K562 (cell line): Measurements from ENCODE around the gene CARD8. TPM values are rescaled to one million over a fixed set of nuclear protein-coding genes. Genes with fewer than 3 reads are reported as not detected.

Experiments used
- BCOR ChIP-seq: fragments of 450-650 bp; IDR thresholded peaks from 2 replicates; pipeline ENCODE4 v1.6.1; 2016
- CHD1 ChIP-seq: fragments of 200-600 bp; sonication (generic); IDR thresholded peaks from one replicate; pipeline ENCODE4 v1.6.1; 2012; ENCODE audit warnings: mild to moderate bottlenecking, moderate library complexity, low read length, inconsistent platforms
- FOSL1 ChIP-seq: fragments of 200-800 bp; sonication (Bioruptor generic); conservative IDR thresholded peaks from 2 replicates; pipeline ENCODE4 v1.6.1; 2016; ENCODE audit warnings: missing genetic modification characterization, missing compliant biosample characterization
- FOXJ2 ChIP-seq: fragments of 200-800 bp; sonication (Bioruptor generic); IDR thresholded peaks from 2 replicates; pipeline ENCODE4 v1.6.1; 2016; ENCODE audit warnings: missing genetic modification characterization, missing compliant biosample characterization
- MIER1 ChIP-seq: fragments of 450-650 bp; IDR thresholded peaks from 2 replicates; pipeline ENCODE4 v1.6.1; 2016; ENCODE audit warnings: antibody characterized with exemption, mild to moderate bottlenecking, low read depth
- NKRF ChIP-seq: fragments of 450-650 bp; IDR thresholded peaks from 2 replicates; pipeline ENCODE4 v1.6.1; 2016; ENCODE audit warnings: borderline replicate concordance
- NRF1 ChIP-seq, 2 experiments: fragments of 450-650 bp; IDR thresholded peaks in 1 of 2; conservative IDR thresholded peaks in 1 of 2; 2 replicates each; pipeline ENCODE4 v1.6.1; 2014; ENCODE audit warnings: mild to moderate bottlenecking in 2 of 2
- POLR3G ChIP-seq: IDR thresholded peaks from 2 replicates; pipeline ENCODE4 v1.6.1; 2011; ENCODE audit not compliant: insufficient read length, insufficient replicate concordance; ENCODE audit errors: extremely low read depth
- SMARCA5 ChIP-seq: fragments of 450-650 bp; IDR thresholded peaks from 2 replicates; pipeline ENCODE4 v1.6.1; 2016
- SNRNP70 ChIP-seq: fragments of 200-400 bp; formaldehyde crosslinking; optimal IDR thresholded peaks from 2 replicates; pipeline ENCODE3; 2017; ENCODE audit warnings: low read depth, low read length
- STAT5B ChIP-seq: fragments of 250-450 bp; sonication (Bioruptor Pico); IDR thresholded peaks from 2 replicates; pipeline ENCODE4 v1.8.0; 2021; ENCODE audit warnings: mild to moderate bottlenecking, inconsistent platforms
- ZBTB1 ChIP-seq: sonication (generic); formaldehyde crosslinking; IDR thresholded peaks from 2 replicates; pipeline ENCODE4 v1.8.1; 2023; ENCODE audit warnings: missing genetic modification reagents, low read depth, mild to moderate bottlenecking, borderline replicate concordance
- ZNF592 ChIP-seq: fragments of 450-650 bp; IDR thresholded peaks from 2 replicates; pipeline ENCODE4 v1.6.1; 2017; ENCODE audit warnings: antibody characterized with exemption, mild to moderate bottlenecking
- ZNF830 ChIP-seq: fragments of 250-450 bp; sonication (Bioruptor Pico); IDR thresholded peaks from 2 replicates; pipeline ENCODE4 v1.5.0; 2021; ENCODE audit warnings: mild to moderate bottlenecking
- polyA plus RNA-seq, 8 experiments: library from polyadenylated mRNA; depleted of rRNA in 4 of 8; stranded (reverse) in 5 of 8; unstranded in 3 of 8; fragments of >200 nt; fragmentation: Nextera tagmentation in 2 of 8; fragmentation: Illumina TruSeq in 1 of 8; extraction: Ambion mirVana in 2 of 8; extraction: Trizol in 1 of 8; gene quantifications; 2 replicates each; pipeline versions ENCODE4 v1.2.1 to v1.2.3, GENCODE V29; 2011 to 2014; ENCODE audit warnings: inconsistent platforms in 1 of 8, missing spikeins in 1 of 8
- total RNA-seq, 7 experiments: library from RNA; depleted of rRNA in 6 of 7; stranded (reverse); fragments of >200 nt in 6 of 7; fragmentation: Illumina TruSeq in 2 of 7; extraction: Trizol in 2 of 7; gene quantifications; 2 replicates each; pipeline versions ENCODE4 v1.2.1 to v1.2.3, GENCODE V29; 2011 to 2021; ENCODE audit warnings: low replicate concordance in 1 of 7
- TF ChIP-seq, protein P1 (sequence below): fragments of 250-450 bp; sonication (Bioruptor Pico); IDR thresholded peaks from 2 replicates; pipeline ENCODE4 v1.5.1; 2021; ENCODE audit warnings: mild to moderate bottlenecking
- TF ChIP-seq, protein P2 (sequence below): fragments of 450-650 bp; conservative IDR thresholded peaks from 2 replicates; pipeline ENCODE4 v1.6.1; 2016; ENCODE audit warnings: missing genetic modification characterization, low read depth, mild to moderate bottlenecking, control low read depth, missing compliant biosample characterization

Gene CARD8
- total and polyA plus RNA-seq, 9 of the 15 experiments (the other 6 are each of a cell fraction or from before 2014, with no cell fraction given): 11.5 to 26.4 (median 20.8) TPM

GRCh38 chr19:48203222-48203793 is 52.4 kb downstream of the CARD8 start (continued):
- no peak for TF ChIP-seq NKRF
- TF ChIP-seq CHD1: no peak
- TF ChIP-seq FOXJ2 (tag): no peak
- TF ChIP-seq SMARCA5: no peak
- TF ChIP-seq, protein P1, sequence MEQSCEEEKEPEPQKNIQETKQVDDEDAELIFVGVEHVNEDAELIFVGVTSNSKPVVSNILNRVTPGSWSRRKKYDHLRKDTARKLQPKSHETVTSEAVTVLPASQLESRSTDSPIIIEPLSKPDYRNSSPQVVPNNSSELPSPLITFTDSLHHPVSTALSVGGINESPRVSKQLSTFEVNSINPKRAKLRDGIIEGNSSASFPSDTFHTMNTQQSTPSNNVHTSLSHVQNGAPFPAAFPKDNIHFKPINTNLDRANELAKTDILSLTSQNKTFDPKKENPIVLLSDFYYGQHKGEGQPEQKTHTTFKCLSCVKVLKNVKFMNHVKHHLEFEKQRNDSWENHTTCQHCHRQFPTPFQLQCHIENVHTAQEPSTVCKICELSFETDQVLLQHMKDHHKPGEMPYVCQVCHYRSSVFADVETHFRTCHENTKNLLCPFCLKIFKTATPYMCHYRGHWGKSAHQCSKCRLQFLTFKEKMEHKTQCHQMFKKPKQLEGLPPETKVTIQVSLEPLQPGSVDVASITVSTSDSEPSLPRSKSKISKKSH (CRISPR knock-in tag): no peak
- TF ChIP-seq STAT5B: no peak
- no peak for TF ChIP-seq FOSL1 (tag)
- peak; percentile 78 for TF ChIP-seq ZNF592
- no peak for TF ChIP-seq SNRNP70
- no peak for TF ChIP-seq NRF1 (conservative IDR thresholded peaks at IDR 0.05 in 1 of 2, IDR thresholded peaks at IDR 0.05 in 1 of 2)
- no peak for TF ChIP-seq ZNF830 (CRISPR knock-in tag)
- TF ChIP-seq, protein P2, sequence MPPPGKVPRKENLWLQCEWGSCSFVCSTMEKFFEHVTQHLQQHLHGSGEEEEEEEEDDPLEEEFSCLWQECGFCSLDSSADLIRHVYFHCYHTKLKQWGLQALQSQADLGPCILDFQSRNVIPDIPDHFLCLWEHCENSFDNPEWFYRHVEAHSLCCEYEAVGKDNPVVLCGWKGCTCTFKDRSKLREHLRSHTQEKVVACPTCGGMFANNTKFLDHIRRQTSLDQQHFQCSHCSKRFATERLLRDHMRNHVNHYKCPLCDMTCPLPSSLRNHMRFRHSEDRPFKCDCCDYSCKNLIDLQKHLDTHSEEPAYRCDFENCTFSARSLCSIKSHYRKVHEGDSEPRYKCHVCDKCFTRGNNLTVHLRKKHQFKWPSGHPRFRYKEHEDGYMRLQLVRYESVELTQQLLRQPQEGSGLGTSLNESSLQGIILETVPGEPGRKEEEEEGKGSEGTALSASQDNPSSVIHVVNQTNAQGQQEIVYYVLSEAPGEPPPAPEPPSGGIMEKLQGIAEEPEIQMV (tag): 0 out of 2 replicates have a peak, but pooled peaks have one; percentile 12
- no peak for TF ChIP-seq ZBTB1 (CRISPR knock-in tag)
- TF ChIP-seq MIER1: no peak
- TF ChIP-seq POLR3G: no peak
- 0 out of 2 replicates have a peak, but pooled peaks have one; percentile 54 for TF ChIP-seq BCOR
